HepG2 (cell line): ENCODE measurements around the gene LIMK2. TPM values are rescaled to one million over a fixed set of nuclear protein-coding genes. Genes with fewer than 3 reads are reported as not detected.

ENCODE experiments used
- ATF2 ChIP-seq: sonication (generic); formaldehyde crosslinking; IDR thresholded peaks from 2 replicates; pipeline ENCODE4 v1.4.0; 2020; ENCODE audit warnings: missing genetic modification reagents
- EP300 ChIP-seq, 3 experiments: sonication (generic) in 1 of 3; formaldehyde crosslinking in 1 of 3; IDR thresholded peaks; 2 replicates each; pipeline versions ENCODE4 v1.5.1 to v1.6.1; 2011 to 2020; ENCODE audit warnings: low read depth in 2 of 3, low read length in 2 of 3, borderline replicate concordance in 1 of 3, improper control_type of control experiment in 1 of 3, mild to moderate bottlenecking in 1 of 3, missing genetic modification reagents in 1 of 3, moderate library complexity in 1 of 3
- GATAD2A ChIP-seq: IDR thresholded peaks from 2 replicates; pipeline ENCODE4 v1.6.1; 2016
- IKZF5 ChIP-seq: IDR thresholded peaks from 2 replicates; pipeline ENCODE4 v1.6.1; 2018; ENCODE audit warnings: missing genetic modification reagents, mild to moderate bottlenecking, missing compliant biosample characterization
- IRF9 ChIP-seq: sonication (generic); formaldehyde crosslinking; IDR thresholded peaks from 2 replicates; pipeline ENCODE4 v1.8.0; 2022; ENCODE audit warnings: missing genetic modification reagents, mild to moderate bottlenecking, borderline replicate concordance
- NKX3-1 ChIP-seq: sonication (generic); formaldehyde crosslinking; IDR thresholded peaks from 2 replicates; pipeline ENCODE4 v1.5.0; 2020; ENCODE audit warnings: missing genetic modification reagents
- PHF21A ChIP-seq: sonication (generic); formaldehyde crosslinking; IDR thresholded peaks from 2 replicates; pipeline ENCODE4 v1.5.0; 2020; ENCODE audit warnings: mild to moderate bottlenecking, missing genetic modification reagents
- SALL2 ChIP-seq: sonication (generic); formaldehyde crosslinking; IDR thresholded peaks from 2 replicates; pipeline ENCODE4 v1.8.1; 2023; ENCODE audit warnings: mild to moderate bottlenecking, missing genetic modification reagents, inconsistent platforms
- ZBTB49 ChIP-seq: sonication (generic); formaldehyde crosslinking; IDR thresholded peaks from 2 replicates; pipeline ENCODE4 v1.4.0; 2020; ENCODE audit warnings: missing genetic modification reagents, borderline replicate concordance
- ZNF362 ChIP-seq: sonication (generic); formaldehyde crosslinking; IDR thresholded peaks from 2 replicates; pipeline ENCODE4 v1.4.0; 2020; ENCODE audit warnings: missing genetic modification reagents, mild to moderate bottlenecking, borderline replicate concordance
- ZNF580 ChIP-seq: IDR thresholded peaks from 2 replicates; pipeline ENCODE4 v1.6.1; 2016; ENCODE audit warnings: low read depth, borderline replicate concordance
- ZNF589 ChIP-seq: sonication (generic); formaldehyde crosslinking; conservative IDR thresholded peaks from 2 replicates; pipeline ENCODE4 v1.8.0; 2022; ENCODE audit warnings: mild to moderate bottlenecking, moderate library complexity, missing genetic modification reagents
- ZNF670 ChIP-seq: sonication (generic); formaldehyde crosslinking; IDR thresholded peaks from 2 replicates; pipeline ENCODE4 v1.8.0; 2022; ENCODE audit warnings: mild to moderate bottlenecking, missing genetic modification reagents, borderline replicate concordance
- ZNF740 ChIP-seq: sonication (generic); formaldehyde crosslinking; IDR thresholded peaks from 2 replicates; pipeline ENCODE4 v1.4.0; 2020; ENCODE audit warnings: missing genetic modification reagents
- ZUFSP ChIP-seq: sonication (generic); formaldehyde crosslinking; IDR thresholded peaks from 2 replicates; pipeline ENCODE4 v1.9.0; 2021; ENCODE audit warnings: missing genetic modification reagents, mild to moderate bottlenecking, borderline replicate concordance
- polyA plus RNA-seq, 8 experiments: library from polyadenylated mRNA; depleted of rRNA in 3 of 8; stranded (reverse) in 7 of 8; unstranded in 1 of 8; fragments of >200 nt; fragmentation: Illumina TruSeq in 4 of 8; extraction: Trizol in 4 of 8; gene quantifications; 2 replicates each; pipeline versions ENCODE4 v1.2.1 to v1.2.3, GENCODE V29; 2011 to 2016; ENCODE audit warnings: low read depth in 4 of 8, missing spikeins in 1 of 8, mixed read lengths in 1 of 8; ENCODE audit not compliant: insufficient read depth in 1 of 8
- total RNA-seq, 5 experiments: library from RNA; depleted of rRNA; stranded (reverse); fragments of >200 nt; fragmentation: Illumina TruSeq; extraction: Trizol; gene quantifications; 2 replicates each; pipeline ENCODE4 v1.2.3, GENCODE V29; 2016; ENCODE audit warnings: low read depth in 1 of 5

Gene LIMK2
- total and polyA plus RNA-seq, 2 of the 13 experiments (the other 11 are each of a cell fraction or from before 2014, with no cell fraction given): 20.9 to 29.8 TPM

- no peak for TF ChIP-seq ZNF580 (CRISPR knock-in tag)
- no peak for TF ChIP-seq ZBTB49 (CRISPR knock-in tag)
- TF ChIP-seq GATAD2A (CRISPR knock-in tag): peak; percentile 88
- 0 out of 2 replicates have a peak, but pooled peaks have one; percentile 28 for TF ChIP-seq PHF21A
- TF ChIP-seq ZNF670 (CRISPR knock-in tag): no peak
- TF ChIP-seq SALL2 (CRISPR knock-in tag): no peak
- TF ChIP-seq ZNF362: no peak
- TF ChIP-seq EP300 (IDR thresholded peaks at IDR 0.05; ENCODE audit: low read depth in 2 of 2, low read length in 2 of 2): peak in 1 of 2 experiments; percentile 50; a peak in 1 of 4 replicates
- 0 out of 2 replicates have a peak, but pooled peaks have one; percentile 48 for TF ChIP-seq EP300 (CRISPR knock-in tag; IDR thresholded peaks at IDR 0.05; ENCODE audit: borderline replicate concordance)
- TF ChIP-seq ZUFSP (CRISPR knock-in tag): no peak
- TF ChIP-seq IKZF5 (CRISPR knock-in tag): 0 out of 2 replicates have a peak, but pooled peaks have one; percentile 52
- no peak for TF ChIP-seq ATF2 (CRISPR knock-in tag)
- no peak for TF ChIP-seq NKX3-1 (CRISPR knock-in tag)
- TF ChIP-seq ZNF589 (CRISPR knock-in tag): no peak
- TF ChIP-seq IRF9 (CRISPR knock-in tag): no peak
- TF ChIP-seq ZNF740 (CRISPR knock-in tag): no peak
These were observed 38.9 kb downstream of the LIMK2 start (continued) for GRCh38 chr22:31250740-31251600.
